Measurements from ENCODE around the gene SWSAP1. TPM values are rescaled to one million over a fixed set of nuclear protein-coding genes. Genes with fewer than 3 reads are reported as not detected.
"Not testable (repeated sequence)": the region's sequence is repeated elsewhere in the genome, so short reads cannot be mapped to it uniquely, and the experiment has no call there.

The SWSAP1 gene
- total and polyA plus RNA-seq, 12 donors: 0.53 to 3.1 (median 1.7) TPM

GRCh38 chr19:11405846-11406643 is 31.6 kb downstream of the SWSAP1 start:
- DNase-seq (peak in 1 of 2 donors; percentile 45), ATAC-seq (peak in 7 of 8 donors; percentile 36 to 81 (median 59))
- Histone ChIP-seq H3K4me3 (no peak overlapping the region), H3K27ac (no peak overlapping the region), H3K9me3 (no peaks in the 10 kb centered on the region), H3K36me3 (no peaks in the 10 kb centered on the region), H3K27me3 (peaks cover 0 to 28% (median 13%) of the 10 kb centered on the region in 7 donors), H3K4me1 (peaks cover 0 to 20% (median 7%) of the 10 kb centered on the region in 9 donors)
- peak in 7 of 9 donors; percentile 38 to 55 (median 45) for TF ChIP-seq CTCF (IDR thresholded peaks at IDR 0.05)
- 17 to 27% methylated on average over 44 of the region's 44 CpGs for WGBS, 2 donors
- intact Hi-C loops (cut with DNase I): loop anchor here in 2 of 10 donors (10.0 kb wide), 1 partner anchor 111 kb away; the partner anchor contains the start of gene TSPAN16 (in 2 of the 2)

- Histone ChIP-seq H3K27me3 (peaks cover 0 to 28% (median 13%) of the 10 kb centered on the region in 7 donors), H3K4me1 (peaks cover 0 to 20% (median 7%) of the 10 kb centered on the region in 9 donors)
- WGBS, 2 donors: 79% methylated on average over 12 of the region's 12 CpGs
- intact Hi-C loops (cut with DNase I): loop anchor here in 2 of 10 donors (10.0 kb wide), 1 partner anchor 112 kb away; the partner anchor contains the start of gene TSPAN16 (in 2 of the 2)
- H3K36me3 ChIP-seq, DNase-seq, H3K4me3 ChIP-seq, H3K9me3 ChIP-seq, H3K27ac ChIP-seq: not testable (repeated sequence)
- ATAC-seq: peak in 1 of 8 donors; percentile 21
Observed at GRCh38 chr19:11406703-11407236, 32.3 kb downstream of the SWSAP1 start.

- intact Hi-C loops (cut with DNase I): loop anchor here in 2 of 10 donors (10.0 kb wide), 1 partner anchor 114 kb away; the partner anchor contains the start of gene TSPAN16 (in 2 of the 2)
- H3K9me3 ChIP-seq: no peaks in the 10 kb centered on the region
- H3K4me1 ChIP-seq: peaks cover 0 to 20% (median 7%) of the 10 kb centered on the region in 9 donors
- DNase-seq: no peak
- no peaks in the 10 kb centered on the region for H3K36me3 ChIP-seq
- no peak overlapping the region for H3K4me3 ChIP-seq
- TF ChIP-seq CTCF (IDR thresholded peaks at IDR 0.05): no peak
- ATAC-seq: no peak
- peaks cover 0 to 28% (median 13%) of the 10 kb centered on the region in 7 donors for H3K27me3 ChIP-seq
- H3K27ac ChIP-seq: no peak overlapping the region
- WGBS, 2 donors: 88 to 92% methylated on average over 4 of the region's 4 CpGs
Observed at GRCh38 chr19:11408591-11408990, 34.1 kb downstream of the SWSAP1 start.

GRCh38 chr19:11410682-11411081 is 36.2 kb downstream of the SWSAP1 start:
- peaks cover 0 to 26% (median 17%) of the 10 kb centered on the region in 7 donors for H3K27me3 ChIP-seq

More at GRCh38 chr19:11410682-11411081, 36.2 kb downstream of the SWSAP1 start:
- H3K9me3 ChIP-seq: no peaks in the 10 kb centered on the region
- WGBS, 2 donors: 74 to 77% methylated on average over 8 of the region's 8 CpGs
- intact Hi-C loops (cut with DNase I): no loop called here
- no peak for TF ChIP-seq CTCF (IDR thresholded peaks at IDR 0.05)
- no peak overlapping the region for H3K27ac ChIP-seq
- ATAC-seq: no peak
- H3K36me3 ChIP-seq: no peaks in the 10 kb centered on the region
- H3K4me1 ChIP-seq: peaks cover 0 to 13% (median 4%) of the 10 kb centered on the region in 9 donors
- H3K4me3 ChIP-seq: no peak overlapping the region
- DNase-seq: no peak
